ENCODE measurements around the gene CAPN5.

DNA sequence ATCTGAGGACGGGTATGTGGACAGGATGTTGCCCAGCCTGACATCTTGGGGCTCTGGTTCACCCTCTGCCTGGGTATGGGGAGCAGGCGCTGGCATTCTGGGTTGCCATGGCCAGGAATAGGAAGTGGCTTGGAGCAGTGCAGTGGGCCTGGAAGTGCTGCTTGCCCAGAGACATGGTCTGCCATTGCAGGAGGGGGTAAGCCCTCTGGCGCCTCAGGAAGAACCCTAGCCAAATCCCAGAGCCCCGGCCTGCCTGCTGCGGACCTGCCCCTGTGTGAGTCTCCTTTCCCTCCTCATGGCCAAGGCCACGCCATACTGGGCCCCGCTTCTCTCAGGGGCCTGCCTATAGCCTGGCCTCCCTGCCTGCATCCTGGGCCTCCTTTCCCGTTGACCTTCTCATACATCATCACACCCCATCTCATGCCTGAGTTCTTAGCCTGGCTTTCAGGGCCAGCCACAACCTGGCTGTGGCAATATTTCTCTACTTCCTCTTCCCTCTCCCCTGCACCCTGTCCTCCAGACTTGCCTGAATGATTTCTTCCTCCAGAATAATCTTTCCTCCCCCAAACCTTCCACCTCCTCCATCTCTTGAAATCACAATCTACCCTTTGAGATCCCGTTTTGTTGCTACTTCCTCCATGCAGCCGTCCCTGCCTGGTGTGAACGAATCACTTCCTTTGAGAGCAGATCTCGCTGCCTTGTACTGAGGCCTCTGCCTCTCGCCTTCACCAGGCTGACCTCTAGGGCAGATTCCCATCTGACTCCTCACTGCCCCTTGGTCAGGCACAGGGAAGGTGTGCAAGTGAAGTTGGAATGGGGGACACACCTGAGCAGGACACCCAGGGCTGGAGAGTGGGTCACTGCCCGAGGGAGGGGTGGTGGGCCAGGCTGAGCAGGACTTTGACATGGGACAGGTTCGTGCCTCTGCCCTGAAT is 5.2 kb downstream of the CAPN5 start:
- TF ChIP-seq EP300 (IDR thresholded peaks at IDR 0.05) (no peak), POLR2A (IDR thresholded peaks at IDR 0.05; ENCODE audit: low read depth) (no peak), POLR2AphosphoS5 (IDR thresholded peaks at IDR 0.05) (no peak)
- TF ChIP-seq, protein P1, sequence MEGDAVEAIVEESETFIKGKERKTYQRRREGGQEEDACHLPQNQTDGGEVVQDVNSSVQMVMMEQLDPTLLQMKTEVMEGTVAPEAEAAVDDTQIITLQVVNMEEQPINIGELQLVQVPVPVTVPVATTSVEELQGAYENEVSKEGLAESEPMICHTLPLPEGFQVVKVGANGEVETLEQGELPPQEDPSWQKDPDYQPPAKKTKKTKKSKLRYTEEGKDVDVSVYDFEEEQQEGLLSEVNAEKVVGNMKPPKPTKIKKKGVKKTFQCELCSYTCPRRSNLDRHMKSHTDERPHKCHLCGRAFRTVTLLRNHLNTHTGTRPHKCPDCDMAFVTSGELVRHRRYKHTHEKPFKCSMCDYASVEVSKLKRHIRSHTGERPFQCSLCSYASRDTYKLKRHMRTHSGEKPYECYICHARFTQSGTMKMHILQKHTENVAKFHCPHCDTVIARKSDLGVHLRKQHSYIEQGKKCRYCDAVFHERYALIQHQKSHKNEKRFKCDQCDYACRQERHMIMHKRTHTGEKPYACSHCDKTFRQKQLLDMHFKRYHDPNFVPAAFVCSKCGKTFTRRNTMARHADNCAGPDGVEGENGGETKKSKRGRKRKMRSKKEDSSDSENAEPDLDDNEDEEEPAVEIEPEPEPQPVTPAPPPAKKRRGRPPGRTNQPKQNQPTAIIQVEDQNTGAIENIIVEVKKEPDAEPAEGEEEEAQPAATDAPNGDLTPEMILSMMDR (IDR thresholded peaks at IDR 0.05) = no peak
